ENCODE data around the gene MPPED2.

MPPED2 gene

DNA sequence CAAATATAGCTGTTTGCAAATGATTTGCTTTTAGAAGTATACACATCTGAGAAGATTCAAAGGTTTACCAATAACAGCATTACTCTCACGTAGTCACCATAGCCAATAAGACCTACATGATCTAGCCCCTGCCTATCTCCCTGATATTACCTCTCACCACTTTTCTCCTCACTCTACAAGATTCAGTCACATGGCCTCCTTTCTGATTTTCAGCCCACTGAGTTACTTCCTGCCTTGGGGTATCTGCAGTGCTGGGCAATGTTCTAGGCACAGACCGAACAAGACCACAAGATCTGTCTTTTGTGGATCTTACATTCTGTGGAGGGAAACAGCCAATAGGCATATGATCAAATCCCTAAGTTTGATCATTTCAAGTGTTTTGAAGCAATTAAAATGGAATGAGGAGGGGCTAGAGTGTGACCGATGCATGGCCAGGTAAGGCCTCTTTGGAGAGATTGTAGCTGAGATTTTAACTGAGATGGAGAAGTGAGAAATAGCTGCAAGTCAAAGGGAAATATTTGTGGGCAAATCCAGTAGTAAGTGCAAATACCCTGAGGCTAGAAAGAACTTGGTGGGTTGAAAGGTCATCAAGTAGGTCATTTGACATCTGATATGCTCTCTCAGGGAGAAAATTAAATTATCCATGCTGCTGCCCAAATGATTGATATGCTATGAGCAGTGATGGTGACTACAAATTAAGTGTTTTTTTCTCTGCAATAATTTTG, 220.2 kb downstream of the MPPED2 start:
- Mint-ChIP-seq H3K27me3 (peaks cover 1% of the 10 kb centered on the region), H3K36me3 (no peaks in the 10 kb centered on the region), H3K27ac (no peak overlapping the region), H3K4me1 (no peaks in the 10 kb centered on the region), H3K4me3 (no peak overlapping the region), H3K9me3 (peaks cover 9% of the 10 kb centered on the region)
- DNase-seq (ENCODE audit: low spot score in 2 of 2) (no peak), ATAC-seq (ENCODE audit: low read depth) (no peak)

DNA sequence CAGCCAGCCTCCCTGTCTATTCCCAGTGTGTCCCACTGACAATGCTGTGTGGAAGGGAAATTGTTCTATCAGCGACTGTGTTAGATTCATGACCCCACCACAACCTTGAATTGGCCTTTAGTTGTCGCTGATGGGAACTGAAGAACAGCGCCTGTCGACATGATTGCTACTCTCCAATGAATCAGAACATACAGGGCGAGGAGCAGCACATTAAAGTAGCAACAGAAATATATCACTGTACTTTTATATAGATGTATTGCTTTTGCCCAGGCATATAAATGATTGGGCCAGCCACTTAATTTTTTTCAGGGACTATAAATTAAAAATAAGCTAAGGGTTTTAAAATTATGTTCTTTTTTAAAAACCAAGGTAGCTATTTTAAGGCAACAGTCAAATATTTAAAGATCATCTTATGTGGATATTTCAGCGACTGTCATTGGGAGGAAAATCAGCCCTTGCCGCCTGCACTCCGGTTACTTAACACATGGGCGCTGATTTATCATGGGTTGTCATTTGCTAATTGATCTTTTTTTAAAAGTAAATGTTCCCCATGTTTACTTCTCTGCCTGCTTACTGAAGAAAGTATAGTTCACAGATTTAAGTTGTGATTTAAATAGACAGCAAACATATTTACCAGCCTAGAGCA, 221.2 kb downstream of the MPPED2 start:
- H3K27ac Mint-ChIP-seq = no peak overlapping the region
- peaks cover 2% of the 10 kb centered on the region for H3K27me3 Mint-ChIP-seq
- no peak for ATAC-seq (ENCODE audit: low read depth)
- DNase-seq (ENCODE audit: low spot score in 2 of 2) = no peak
- H3K9me3 Mint-ChIP-seq = peaks cover 8% of the 10 kb centered on the region
- H3K36me3 Mint-ChIP-seq = no peaks in the 10 kb centered on the region
- H3K4me1 Mint-ChIP-seq = no peaks in the 10 kb centered on the region
- no peak overlapping the region for H3K4me3 Mint-ChIP-seq

DNA sequence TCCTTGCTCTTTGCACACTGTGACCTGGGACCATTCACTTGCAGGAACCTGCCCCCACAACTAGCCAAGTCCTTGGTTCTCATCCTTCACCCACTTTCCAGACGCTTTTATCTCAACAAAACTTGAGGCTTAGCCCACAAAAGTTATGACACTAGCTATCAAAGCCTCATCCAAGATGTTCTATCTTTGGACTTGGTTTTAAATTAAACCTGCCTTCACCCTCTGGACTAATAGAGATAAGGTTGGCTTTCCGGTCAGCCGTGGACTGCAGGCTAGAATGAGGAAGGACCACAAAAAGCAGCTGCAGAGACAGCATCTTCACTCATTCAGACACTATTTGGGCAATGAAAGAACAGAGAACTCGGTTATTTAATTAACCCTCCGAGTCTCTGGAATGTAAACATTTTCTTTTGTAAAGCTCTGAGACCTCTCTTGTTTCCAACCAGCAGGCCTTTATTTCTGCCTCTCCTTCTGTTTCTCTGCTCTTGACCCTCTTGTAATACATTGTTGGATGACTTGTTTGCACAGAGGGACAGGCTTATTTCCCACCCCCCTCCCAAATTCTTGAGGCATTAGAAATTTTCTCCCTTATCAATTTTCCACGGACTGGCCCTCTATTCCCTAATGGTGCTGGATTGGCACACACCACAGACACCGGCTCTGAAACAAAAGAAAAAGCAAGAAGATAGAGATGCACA, 221.9 kb downstream of the MPPED2 start:
- no peak for ATAC-seq (ENCODE audit: low read depth)
- Mint-ChIP-seq H3K4me3 (no peak overlapping the region), H3K27ac (no peak overlapping the region), H3K27me3 (peaks cover 3% of the 10 kb centered on the region), H3K36me3 (no peaks in the 10 kb centered on the region), H3K4me1 (no peaks in the 10 kb centered on the region), H3K9me3 (peaks cover 4% of the 10 kb centered on the region)
- no peak for DNase-seq (ENCODE audit: low spot score in 2 of 2)

DNA sequence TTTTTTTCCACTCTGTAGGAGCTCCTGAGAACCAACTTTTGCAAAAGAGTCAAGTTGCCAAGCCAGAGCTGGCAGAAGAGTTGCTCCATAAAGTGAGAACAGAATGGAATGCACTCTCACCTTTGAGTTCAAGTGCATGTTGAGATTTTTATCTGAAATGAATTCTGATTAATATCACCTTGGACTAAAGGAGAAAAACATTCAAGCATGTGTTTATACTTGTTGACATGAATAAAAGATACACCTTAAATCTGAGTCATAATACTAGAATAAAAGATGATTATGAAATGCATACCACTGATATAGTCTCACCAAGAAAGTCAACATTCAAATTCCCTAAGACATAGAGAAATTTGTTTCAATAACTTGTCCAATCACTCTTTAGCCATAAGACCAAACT, 225.4 kb downstream of the MPPED2 start:
- Mint-ChIP-seq H3K36me3 (no peaks in the 10 kb centered on the region), H3K27me3 (peaks cover 5% of the 10 kb centered on the region), H3K4me1 (no peaks in the 10 kb centered on the region), H3K9me3 (peaks cover 2% of the 10 kb centered on the region), H3K27ac (no peak overlapping the region), H3K4me3 (no peak overlapping the region)
- DNase-seq (ENCODE audit: low spot score in 2 of 2) (no peak), ATAC-seq (ENCODE audit: low read depth) (no peak)
